GM19395 (cell line): ENCODE results near the gene KRTAP19-1.
"Not testable (repeated sequence)": the region's sequence is repeated elsewhere in the genome, so short reads cannot be mapped to it uniquely, and the experiment has no call there.

Source experiments
- ATAC-seq: cut with Tn5 transposase; IDR thresholded peaks from one replicate; pipeline ENCODE4 v1.9.1; 2021; ENCODE audit warnings: mild to moderate bottlenecking, moderate library complexity; ENCODE audit not compliant: unreplicated experiment

The KRTAP19-1 gene

DNA sequence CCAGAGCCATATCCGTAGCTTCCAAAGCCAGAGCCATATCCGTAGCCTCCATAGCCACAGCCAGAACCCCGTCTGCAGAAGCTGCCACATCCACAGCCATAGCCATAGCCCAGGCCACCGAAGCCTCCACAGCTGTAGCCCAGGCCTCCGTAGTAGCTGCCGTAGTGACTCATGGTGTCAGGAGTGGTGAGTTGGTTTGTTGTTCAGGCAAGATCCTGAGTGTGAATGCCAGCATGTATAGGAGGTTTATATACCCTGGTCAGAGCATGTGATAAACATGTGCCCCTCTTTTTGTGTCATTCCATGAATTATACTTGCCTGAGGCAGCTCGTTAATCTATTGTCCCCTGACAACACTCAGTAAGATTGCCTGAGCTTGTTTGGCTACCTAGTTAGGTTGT lies at the start of gene KRTAP19-1:
TSS of gene KRTAP19-1 (minus strand) at position 223 of the 400 bp plus-strand sequence. CDS start at position 173, 50 bp downstream.
- no peak for ATAC-seq

- ATAC-seq, result no peak
Observed at GRCh38 chr21:30518876-30519275, 38.7 kb upstream of the KRTAP19-1 start.

- no peak for ATAC-seq
Observed at GRCh38 chr21:30515681-30516080, 35.5 kb upstream of the KRTAP19-1 start.

DNA sequence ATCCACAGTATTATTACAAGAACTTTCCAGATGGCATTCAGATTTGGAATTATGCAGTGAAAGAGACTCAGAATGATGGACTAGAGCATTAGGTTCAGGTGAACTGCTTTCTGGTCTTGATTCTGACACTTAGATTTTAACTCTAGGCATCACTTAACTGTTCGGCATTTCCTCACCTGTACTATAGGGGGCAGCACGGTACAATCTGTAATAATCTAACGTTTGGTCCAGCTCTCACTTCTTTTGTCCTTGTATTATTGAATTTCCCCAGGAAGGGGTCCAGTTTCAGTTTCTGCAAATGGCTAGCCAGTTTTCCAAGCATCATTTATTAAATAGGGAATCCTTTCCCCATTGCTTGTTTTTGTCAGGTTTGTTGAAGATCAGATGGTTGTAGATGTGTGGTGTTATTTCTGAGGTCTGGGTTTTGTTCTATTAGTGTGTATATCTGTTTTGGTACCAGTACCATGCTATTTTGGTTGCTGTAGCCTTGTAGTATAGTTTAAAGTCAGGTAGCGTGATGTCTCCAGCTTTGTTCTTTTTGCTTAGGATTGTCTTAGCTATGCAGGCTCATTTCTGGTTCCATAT lies 25.5 kb upstream of the KRTAP19-1 start:
- ATAC-seq, result not testable (repeated sequence)

DNA sequence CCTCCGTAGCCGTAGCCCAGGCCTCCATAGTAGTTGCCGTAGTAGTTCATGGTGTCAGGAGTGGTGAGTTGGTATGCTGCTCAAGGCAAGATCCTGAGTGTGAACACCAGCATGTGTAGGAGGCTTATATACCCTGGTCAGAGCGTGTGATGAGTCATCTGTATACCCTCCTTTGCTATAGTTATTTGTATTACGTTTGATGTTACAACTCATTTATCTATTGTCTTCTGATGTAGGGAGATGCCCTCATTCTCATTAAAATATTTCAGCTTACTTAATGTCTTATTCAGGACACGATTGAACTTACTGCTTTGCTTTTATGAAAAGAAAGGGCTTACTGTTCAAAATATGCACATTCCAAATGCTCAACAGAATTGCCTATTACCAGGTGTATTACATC lies 21.9 kb upstream of the KRTAP19-1 start, which contains the start of gene KRTAP19-5:
TSS of gene KRTAP19-5 (minus strand) at position 101 of the 400 bp plus-strand sequence. CDS start at position 50, 51 bp downstream.
- ATAC-seq, result no peak

DNA sequence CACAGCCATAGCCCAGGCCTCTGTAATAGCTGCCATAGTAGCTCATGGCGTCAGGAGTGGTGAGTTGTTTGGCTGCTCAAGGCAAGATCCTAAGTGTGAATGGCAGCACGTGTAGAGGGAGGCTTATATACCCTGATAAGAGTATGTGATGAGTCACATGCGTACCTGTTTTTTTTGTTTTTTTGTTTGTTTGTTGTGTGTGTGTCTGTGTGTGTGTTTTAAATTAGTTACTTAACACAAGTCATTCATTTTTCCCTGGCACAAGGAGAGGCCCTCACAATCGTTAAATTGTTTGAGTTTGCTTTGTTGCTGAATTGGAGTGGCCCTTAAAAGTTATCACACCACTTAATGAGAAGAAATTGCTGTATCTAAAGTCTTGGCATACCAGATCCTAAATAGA lies 16.9 kb upstream of the KRTAP19-1 start, which contains the start of gene KRTAP19-4:
TSS of gene KRTAP19-4 (minus strand) at position 101 of the 400 bp plus-strand sequence. CDS start at position 46, 55 bp downstream.
- no peak for ATAC-seq

- no peak for ATAC-seq
Observed at GRCh38 chr21:30491963-30492428, 11.8 kb upstream of the KRTAP19-1 start, which contains the start of gene KRTAP19-3. TSS of gene KRTAP19-3 (minus strand) at chr21:30492013. CDS start at chr21:30491957, 56 bp downstream.

DNA sequence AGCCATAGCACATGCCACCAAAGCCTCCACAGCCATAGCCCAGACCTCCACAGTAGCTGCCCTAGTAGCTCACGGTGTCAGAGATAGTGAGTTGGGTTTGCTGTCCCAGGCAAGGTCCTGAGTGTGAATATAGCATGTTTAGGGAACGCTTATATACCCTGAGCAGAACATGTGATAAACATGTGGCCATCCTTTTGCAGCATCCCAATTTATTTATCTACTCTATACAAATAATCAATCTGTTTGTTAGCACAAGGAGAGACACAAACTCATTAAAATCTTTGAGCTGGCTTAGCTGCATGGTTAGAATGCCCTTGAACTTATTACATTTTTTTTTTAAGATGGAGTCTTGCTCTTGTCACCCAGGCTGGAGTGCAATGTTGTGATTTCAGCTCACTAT lies 7.2 kb upstream of the KRTAP19-1 start, which contains the start of gene KRTAP19-2:
TSS of gene KRTAP19-2 (minus strand) at position 101 of the 400 bp plus-strand sequence. CDS start at position 13, 88 bp downstream.
- ATAC-seq, result no peak

GRCh38 chr21:30486180-30486579 lies 6.0 kb upstream of the KRTAP19-1 start:
- no peak for ATAC-seq

DNA sequence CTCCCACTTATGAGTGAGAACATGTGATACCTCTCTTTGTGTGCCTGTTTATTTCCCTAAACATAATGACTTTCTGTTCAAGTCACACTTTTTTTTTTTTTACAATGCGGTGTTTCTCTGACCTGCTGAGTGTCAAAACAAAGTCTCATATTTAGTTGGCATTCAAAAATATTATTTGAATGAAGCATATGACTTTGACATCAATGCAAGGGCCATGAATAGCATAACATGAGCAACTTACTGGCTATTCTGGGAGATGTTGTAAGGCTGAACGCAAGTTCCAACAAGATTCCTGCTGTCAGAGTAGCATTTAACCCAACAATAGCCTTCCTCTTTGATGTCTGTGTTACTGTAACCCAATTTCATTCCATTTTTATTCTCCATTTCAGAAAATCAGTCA lies 2.0 kb upstream of the KRTAP19-1 start:
- no peak for ATAC-seq

DNA sequence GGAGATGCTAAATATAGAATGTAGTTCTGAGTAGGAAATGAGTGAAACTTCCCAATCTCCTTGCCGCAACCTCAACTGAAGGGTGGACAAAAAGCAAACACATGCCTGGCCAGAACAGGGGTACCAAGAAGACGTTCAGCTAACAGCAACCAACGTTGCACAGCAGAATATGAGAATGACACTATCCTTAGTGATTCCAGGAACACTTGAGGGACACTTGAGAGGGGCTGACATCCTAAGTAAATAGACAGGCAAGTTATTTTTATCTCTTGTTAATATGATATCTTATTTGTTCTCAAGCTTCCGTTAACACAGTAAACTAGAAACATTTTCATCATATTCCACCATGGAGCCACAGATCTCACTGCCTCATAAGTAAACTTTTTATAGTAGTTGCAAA lies 908 bp downstream of the KRTAP19-1 start:
- no peak for ATAC-seq

DNA sequence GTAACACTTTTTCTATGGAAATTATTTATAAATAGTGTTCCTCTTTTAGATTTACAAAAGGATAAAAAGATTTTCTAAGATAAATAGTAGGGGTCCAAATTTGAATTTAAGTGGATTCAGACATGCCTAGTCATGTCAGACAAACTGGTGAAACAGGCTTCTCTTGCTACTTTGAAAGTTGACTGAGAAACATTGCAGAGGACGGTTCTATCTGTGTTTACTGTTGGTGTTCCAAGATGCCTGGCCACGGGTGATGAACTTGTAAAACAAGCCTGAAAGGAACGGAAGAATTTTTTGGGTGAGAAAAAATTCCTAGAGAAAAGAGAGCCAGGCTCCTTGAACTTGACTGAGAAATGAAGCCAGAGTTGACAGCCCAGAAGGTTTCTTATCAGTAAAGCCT lies 2.2 kb downstream of the KRTAP19-1 start:
- no peak for ATAC-seq

GRCh38 chr21:30468900-30469714 lies 11.1 kb downstream of the KRTAP19-1 start:
- no peak for ATAC-seq

- no peak for ATAC-seq
Observed at GRCh38 chr21:30463713-30464112, 16.5 kb downstream of the KRTAP19-1 start.

DNA sequence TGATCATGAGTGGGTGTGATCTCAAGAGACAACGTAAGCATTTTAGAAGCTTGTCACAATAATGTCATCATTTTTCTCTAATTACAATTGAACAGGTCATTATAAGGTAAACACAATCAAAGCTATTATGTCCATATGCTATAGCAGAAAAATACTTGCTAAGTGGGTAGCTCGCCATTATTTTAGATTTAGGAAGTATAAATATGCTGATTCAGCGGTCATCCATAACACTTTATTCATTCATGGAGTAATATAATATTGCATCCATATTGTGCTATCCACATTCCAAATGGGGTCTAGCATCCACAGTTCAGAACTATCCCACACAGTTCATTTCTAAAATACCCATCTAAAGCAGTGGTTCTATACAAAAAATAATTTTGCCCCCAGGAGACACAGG lies 31.7 kb downstream of the KRTAP19-1 start:
- ATAC-seq, result no peak

DNA sequence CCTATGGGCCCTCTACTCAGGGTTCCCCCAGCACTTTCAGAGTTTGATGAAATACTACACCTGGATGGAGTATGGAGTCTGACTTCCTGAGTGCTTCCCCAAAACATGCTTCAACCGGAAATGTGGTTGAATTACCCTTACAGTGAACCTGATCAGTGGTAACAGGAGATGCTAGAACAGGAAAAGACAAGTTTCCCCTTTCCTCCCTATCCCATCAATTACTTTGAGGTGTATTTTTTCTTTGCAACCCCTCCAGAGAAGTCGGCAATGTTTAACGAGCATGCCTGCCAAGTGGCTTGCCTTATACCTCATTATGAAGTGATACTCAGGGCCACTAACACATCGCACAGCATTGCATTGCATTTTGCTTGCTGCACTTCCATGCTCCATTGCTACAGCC lies 33.1 kb downstream of the KRTAP19-1 start:
- no peak for ATAC-seq

DNA sequence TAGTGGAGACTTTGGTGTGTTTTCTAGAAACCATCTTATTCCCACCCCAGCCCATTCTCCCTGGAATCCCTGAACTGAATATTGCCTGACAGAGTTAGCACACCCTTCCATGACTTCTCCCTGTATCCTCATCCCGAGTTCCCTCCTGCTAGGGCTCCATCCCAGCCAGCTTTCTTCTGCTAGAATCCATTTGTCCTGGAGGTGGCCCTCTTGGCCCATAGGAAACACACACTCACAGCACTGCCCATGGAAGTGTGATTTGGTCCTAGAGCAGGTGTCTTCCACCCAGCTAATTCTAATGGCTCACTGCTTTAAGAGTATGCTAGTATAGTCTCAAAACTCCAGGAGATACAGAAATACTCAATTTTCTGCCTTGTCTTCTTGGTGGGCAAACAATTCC lies 36.0 kb downstream of the KRTAP19-1 start:
- ATAC-seq, result no peak

- no peak for ATAC-seq
Observed at GRCh38 chr21:30443226-30443625, 36.9 kb downstream of the KRTAP19-1 start.

- ATAC-seq, result no peak
Observed at GRCh38 chr21:30439975-30440374, 40.2 kb downstream of the KRTAP19-1 start, which contains the start of gene KRTAP15-1. TSS of gene KRTAP15-1 (plus strand) at chr21:30440275. CDS start at chr21:30440328, 53 bp downstream.

DNA sequence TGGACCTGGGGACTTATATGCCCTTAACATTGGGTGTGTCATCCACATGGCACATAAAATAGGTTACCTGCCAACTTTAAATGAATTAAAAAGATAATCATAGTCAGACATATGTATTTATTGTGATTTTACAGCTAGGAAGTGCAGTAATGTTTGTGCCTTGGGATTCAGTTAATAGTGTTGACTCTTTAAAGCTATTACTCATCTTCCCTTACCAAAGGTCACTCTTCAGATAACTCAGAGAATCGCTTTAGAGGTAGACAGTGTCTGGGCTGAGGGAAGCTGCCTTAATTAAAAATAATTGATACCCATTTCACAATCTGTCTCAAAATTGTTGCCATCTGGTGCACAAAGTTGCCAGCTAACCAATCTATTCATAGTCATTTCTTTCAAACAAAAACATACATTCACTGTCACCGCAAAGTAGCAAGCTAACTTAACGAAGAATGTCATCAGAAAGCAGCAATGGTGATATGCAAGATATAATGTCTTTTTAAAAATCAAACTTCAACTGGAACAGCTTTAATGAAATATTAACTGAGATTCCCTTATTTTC lies 43.1 kb downstream of the KRTAP19-1 start:
- no peak for ATAC-seq

DNA sequence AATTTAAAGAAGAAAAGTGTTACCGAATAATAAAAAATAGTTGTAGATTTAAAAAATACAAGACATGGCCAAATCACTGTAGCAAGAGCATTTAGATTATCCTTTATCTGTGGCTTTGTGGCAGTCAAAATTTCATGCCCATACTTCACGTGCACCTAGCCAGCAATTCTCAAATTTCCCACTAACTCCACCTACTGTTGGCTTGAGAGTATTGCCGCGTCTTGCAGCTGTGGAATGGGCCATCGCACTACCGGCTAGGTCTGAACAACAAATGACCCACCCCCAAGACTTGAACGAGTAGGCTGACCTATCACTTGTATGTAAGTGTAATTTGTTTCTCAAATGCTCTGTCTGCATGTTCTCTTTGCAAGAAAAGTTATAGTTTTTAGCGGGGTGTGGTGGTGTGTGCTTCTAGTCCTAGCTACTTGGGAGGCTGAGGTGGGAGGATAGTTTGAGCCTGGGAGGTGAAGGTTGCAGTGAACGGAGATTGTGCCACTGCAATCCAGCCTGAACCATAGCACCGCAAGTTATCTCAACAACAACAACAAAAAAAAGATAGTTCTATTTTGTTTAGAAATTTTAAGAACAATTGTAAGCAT lies 46.0 kb downstream of the KRTAP19-1 start:
- ATAC-seq, result peak; percentile 56
